HG03520 (cell line): ENCODE measurements around the gene NCKAP1.
A peak's percentile ranks its signal among the peaks of the same experiment; 100 is the strongest.

Experiments used
- ATAC-seq: cut with Tn5 transposase; IDR thresholded peaks from one replicate; pipeline ENCODE4 v1.9.1; 2021; ENCODE audit warnings: mild to moderate bottlenecking, moderate library complexity; ENCODE audit not compliant: unreplicated experiment

NCKAP1 gene

DNA sequence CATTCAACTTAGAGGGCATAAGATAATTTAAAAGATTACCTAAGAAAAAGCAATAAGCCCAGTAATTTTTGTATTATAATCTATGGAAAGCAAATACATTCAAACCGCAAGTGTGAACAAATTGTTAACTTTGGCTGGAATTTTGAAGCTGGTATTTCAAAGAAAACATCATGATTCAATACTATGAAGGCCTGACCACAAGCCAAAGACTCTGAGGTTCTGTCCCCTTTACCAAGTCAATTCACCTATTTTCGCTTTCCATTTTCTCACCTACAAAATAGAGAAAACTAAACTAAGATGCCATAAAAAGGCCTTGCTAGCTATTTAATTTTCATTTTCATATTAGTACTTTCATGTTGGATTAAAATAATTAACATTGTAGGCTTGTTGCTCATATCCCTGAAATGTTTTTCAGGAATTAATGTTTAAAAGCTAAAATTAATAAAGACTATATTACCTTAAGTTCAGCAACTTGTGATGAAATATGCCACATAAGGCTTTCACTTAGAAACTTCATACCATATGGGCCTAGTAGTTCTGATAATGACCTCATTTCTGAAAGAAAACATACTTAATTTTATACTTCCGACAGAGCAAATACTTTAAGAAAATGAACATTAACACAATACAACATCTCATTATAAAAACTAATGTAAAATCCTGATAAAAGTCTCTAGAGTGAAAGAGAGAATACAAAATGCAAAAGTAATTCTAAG lies 86.2 kb downstream of the NCKAP1 start:
- no peak for ATAC-seq

DNA sequence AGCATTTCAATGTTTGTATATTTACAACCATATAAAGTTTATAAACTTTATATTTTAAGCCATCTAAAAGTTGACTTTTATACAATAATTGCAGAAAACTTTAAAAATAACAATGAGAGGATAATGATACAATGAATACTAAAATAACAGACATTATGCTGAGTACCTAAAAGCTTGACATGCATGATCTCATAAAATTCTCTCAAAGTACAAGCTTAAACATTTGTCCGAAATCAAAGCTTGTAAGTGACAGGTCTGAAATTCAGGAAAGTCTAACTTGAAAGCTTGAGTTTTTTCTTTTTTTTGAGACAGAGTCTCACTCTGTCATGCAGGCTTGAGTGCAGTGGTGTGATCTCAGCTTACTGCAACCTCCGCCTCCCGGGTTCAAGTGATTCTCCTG lies 87.7 kb downstream of the NCKAP1 start:
- ATAC-seq = no peak

DNA sequence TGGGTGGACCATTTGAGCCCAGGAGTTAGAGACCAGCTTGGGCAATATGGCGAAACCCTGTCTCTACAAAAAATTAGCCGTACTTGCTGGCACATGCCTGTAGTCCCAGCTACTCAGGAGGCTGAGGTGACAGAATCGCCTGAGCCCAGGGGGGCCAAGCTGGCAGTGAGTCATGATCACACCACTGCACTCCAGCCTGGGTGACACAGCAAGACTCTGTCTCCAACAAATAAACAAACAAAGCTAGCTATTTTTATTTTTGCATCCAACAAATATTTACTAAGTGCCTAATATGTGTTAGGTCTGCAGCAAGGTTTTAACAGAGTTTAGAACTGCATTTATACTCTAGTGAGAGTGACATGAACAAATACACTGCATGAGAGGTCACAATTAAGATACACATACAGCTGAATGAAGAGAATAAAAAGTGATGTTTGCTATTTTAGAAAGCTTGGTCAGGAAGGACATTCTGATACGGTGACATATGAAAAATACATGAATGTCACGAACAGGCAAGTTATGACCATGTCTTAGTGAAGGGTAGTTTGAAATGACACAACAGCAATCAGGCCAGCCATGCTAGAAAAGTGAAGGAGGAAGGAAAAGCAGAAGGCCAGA lies 88.6 kb downstream of the NCKAP1 start:
- no peak for ATAC-seq

DNA sequence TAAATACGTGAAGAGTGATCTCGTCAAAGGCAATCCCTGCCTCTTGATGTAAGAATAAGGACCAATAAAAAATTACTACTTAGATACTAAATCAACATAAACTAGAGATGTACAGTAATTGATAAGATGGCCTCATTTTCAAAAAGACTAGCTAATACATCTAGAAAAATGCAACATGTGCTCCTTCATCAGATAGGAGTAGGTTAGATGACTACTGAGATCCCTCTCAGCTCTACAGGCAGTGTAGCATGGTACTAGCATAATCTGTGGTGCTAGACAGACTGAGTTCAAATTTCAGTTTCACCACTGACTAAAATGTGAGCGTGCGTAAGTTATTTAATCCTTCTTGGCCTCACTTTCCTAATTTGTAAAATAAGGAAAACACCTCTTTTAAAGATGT lies 89.2 kb downstream of the NCKAP1 start:
- ATAC-seq = no peak

DNA sequence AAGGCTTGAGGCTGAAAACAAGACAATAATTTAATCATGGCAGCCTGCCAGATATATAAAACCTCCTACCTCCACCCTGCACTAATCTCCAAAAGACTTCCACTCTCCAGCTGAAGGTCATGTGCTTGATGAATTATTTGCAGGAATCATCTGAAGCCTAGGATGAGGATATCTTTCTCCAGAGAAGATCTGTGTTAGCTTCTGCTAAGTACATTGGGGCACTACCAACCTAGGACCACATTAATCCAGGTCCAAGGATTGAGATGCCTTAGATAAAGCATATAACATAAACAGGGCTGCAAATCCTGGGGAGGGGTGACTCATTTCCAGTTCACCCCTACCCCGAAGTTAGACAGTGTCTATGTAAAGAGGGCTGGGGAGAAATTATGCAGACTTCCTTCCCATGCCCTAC lies 91.3 kb downstream of the NCKAP1 start:
- no peak for ATAC-seq

DNA sequence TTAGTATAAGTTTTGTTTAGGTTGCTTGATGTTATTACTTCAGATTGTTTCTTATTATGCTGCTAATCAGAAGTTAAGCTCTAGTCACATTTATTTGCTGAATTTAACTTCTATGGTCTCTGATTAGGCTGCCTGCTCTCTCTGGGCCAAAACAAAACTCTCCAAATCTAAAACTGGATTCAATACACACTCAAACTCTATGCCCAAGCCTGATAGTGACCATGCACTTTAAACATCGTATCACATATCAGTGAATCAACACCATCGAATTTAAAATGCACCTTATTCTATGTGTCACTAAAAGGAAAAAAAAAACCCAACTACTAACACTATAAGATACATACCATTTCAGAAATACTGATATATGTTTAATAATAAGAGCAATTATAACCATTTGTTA lies 94.9 kb downstream of the NCKAP1 start:
- ATAC-seq = no peak

DNA sequence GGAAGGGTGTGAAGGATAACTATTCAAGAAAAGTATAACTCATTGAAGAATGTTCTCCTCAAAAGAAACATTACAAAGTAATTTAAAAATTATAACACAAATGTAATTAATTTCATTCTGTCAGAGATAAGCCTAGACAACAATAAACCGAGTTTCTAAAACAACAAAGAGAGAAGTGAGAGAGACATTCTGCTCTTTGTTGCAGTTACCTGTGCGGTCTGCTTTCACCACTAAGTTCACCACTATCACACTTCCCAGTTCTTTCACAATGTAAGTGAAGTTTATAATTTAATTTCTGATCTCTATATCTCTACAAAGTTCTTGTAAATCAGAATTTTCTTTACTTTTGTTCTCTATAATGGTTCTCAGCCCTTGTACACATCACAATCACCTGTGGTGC lies 95.5 kb downstream of the NCKAP1 start:
- no peak for ATAC-seq

DNA sequence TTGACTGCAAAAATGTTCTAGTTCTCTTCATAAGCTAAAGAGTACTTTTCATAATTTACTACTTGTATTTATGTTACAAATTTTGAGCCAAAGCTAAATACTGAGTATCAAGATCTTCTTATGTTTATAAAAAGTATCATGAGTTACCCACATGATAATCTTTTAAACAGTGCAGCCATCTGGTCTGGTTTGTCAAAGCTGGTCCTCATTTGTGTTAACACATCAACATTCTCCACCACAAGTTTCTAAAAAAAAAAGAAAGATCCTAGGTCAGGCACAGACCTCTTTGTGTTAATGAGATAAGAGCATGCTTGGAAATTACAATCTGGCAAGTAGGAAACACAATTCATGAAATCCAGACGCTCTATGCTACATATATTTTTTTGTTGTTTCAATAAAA lies 96.3 kb downstream of the NCKAP1 start:
- no peak for ATAC-seq

DNA sequence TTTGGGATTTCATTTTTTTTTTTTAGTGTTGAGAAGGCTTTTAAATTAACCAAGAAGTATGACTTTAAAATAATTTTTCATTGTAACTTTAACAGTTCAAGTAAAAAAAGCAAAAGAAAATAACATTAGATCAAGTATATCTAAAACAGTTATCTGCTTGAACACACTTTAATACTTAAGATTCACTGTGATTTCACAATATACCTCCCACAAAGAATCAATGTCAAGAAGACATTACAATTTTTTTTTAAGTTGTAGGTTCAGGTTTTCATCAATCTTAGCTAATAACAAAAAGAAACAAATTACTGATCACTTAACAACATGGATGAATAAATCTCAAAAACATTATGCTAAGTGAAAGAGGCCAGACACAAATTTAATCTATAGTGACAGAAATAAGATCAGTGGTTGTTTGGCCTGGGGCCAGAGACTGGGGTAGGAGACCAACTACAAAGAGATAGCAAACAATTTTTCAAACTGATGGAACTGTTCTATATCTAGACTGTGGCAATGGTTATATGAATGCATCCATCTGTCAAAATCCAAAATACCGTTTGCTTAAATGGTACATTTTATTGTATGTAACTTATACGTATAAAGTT lies 97.0 kb downstream of the NCKAP1 start:
- ATAC-seq = no peak

DNA sequence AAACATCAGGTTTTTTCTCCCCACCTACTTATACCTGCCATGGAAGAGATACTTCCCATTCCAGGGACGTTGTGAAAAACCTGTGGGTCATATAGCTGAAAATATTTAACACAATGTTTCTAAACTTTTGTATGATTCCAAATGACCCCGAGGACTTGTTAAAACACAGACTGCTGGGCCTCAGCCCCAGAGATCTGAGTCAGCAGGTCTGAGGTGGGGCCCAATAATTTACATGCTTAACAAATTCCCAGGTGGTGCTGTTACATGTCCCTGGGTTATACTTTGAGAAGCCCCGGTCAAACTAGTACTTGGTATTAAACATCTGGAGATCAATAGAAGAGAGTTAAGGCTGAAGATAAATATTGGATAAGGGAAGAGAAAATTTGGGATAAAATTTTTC lies 100.4 kb downstream of the NCKAP1 start:
- no peak for ATAC-seq

DNA sequence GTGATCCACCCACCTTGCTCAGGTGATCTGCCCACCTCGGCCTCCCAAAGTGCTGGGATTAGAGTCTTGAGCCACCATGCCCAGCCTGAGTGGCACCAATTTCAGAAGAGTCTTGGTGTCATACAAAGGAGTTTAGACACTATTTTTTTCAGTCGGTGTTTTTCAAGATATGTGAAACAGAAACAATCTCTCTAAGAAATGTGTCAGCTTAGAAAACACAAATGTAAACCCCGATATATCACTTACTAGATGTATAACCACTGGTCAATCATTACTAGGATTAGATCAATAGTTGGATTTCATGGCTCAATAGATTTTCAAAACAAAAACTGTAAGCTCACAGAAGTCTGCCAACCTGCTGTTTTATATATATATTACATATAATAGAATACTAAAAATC lies 104.6 kb downstream of the NCKAP1 start:
- ATAC-seq = peak; percentile 61

DNA sequence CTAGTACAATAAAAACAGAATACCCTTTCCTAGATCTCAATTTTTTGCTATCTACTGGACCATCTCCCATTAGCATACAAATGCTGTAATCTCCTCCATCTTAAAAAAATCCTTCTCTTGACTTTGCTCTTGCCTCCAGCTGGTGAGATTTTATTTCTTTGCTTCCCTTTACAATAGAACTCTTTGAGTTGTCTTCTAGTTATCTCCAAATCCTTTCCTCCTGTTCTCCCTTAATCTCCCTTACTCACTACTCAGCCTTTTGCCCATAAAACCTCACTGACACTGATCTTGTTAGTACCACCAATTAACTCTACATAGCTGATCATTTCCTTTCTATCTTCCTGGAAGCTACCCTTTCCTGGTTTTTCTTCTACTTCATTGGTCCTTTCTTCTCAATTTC lies 108.3 kb downstream of the NCKAP1 start:
- no peak for ATAC-seq

DNA sequence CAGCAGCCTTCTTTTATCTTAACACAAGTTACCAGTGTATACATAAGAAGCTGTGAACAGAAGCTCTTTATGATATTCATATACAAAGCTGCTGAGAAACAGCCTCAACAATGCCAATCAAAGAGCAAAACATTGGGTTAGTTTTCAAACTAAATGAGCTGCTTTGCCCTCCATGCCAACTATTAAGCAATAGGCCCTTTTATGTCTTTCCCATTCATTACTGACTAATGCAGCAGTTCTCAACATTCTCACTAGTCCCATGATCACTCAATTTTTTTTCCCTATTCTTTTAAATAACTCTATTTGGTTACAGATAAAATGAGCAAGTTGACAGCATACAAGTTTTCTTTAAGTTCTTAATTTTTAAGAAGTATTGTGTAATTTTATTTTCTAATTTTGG lies 114.0 kb downstream of the NCKAP1 start:
- ATAC-seq = no peak

DNA sequence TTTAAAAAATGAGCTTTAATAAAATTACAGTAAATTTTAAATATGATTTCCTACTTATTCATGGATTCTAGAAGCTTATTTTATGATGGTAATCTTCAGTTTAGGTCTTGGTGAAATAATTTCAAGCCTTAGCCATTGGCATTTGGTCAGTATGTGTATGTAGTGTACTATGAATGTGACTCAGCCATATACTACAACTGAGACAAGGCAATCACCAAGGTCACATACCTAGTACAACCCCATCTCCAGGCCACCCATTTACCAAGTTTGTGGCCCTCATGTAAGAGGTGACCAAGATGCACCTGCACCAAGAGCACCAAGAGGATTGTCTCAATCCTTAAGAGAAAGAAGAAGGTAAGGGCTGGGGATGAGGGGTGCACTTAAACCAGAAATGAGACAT lies 117.0 kb downstream of the NCKAP1 start:
- ATAC-seq = peak; percentile 59

DNA sequence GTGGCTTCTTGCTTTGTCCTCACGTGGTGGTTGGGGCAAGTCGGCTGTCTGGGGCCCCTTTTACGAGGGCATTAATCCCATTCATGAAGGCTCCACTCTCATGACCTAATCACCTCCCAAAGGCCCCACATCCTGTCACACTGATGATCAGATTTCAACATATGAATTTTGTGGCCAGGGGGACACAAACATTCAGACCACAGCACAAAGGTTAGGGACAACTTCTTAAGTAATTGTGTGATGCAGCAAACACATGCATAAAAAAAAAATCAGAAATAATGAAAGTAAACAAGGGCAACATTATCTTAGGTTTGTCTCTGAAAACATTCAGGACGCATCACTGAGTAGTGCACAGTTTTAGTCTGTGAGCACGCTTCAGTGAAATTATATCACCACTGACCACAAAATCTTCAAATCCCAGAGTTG lies 117.6 kb downstream of the NCKAP1 start:
- ATAC-seq = peak; percentile 59

DNA sequence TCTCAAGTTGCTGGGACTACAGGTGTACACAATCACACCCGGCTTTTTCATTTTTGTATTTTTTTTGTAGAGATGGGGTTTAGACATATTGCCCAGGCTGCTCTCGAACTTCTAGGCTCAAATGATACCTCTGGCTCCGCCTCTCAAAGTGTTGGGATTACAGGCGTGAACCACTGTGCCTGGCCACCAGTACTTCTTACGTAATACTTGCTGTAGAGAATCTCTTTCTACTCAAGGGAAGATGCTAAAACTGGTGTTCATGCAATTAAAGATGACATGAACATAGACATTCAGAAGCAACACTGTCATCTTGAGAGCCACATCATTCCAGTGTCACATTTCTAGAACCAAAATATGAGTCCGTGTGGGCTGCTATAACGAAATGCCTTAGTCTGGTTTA lies 118.2 kb downstream of the NCKAP1 start:
- no peak for ATAC-seq

DNA sequence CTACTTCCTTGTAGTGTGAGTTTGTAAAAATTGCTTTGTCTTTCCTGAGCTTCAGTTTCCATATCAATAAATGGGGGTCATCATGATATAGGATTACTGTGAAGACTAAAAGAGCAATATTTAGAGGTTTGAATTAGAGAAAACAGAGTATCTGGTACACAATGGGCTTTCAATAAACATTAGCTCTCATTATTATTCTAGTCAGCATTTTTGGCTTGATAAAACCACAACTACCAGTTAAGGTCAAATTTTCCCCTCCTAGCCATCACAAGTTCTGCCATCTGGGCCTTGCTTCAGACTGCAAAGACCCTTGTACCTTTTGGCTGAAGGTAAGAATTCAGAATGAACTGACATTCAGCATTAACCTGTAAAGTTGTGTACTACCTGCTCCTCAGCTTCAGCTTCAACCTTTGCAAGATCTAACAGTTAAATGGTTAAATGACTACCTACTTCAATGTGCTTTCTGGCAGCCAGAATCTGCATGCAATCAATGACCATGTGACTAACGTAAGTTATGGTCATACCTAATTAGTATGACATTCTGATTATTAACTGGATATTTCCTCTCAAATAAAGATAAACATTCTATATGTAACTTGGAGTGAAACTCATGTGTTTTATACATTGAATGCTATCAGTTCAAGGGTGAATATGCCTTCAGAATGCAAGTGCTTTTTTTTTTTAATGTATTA lies 119.2 kb downstream of the NCKAP1 start:
- ATAC-seq = no peak

DNA sequence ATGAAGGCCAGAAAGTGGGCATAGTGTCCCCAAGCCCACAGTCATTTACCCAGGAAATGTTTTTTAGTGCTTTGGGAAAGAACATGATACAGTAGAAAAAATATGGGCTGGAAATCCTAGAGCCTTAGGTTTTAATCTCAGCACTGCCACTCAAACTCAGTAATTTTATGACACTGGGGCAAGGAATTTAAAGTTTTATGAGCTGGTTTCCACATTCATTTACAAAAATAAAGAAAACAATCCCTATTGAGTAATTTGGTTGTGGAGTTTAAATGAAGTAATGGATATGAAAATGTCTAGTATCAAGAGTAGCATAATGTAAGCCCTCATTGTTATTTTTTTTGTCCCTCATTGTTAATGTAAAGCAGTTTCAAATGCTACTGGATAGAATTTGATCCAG lies 120.3 kb downstream of the NCKAP1 start:
- no peak for ATAC-seq

DNA sequence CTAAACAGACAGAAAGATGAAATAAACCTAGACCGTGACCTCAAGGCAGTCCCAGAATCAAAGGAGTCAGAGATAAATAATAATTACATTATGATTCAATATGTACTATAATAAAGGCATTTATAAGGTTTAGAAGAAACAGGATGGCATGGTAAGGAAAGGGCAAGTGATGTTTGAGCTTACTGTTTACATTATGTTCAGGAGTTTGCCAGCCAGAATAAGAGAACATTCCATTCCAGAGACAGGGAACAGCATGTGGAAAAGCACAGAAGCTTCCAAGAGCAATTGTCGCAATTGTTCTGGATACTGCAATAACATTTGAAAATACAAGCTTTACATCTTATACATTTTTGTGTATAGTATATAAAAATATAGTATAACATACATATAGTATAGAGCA lies 121.8 kb downstream of the NCKAP1 start:
- no peak for ATAC-seq

DNA sequence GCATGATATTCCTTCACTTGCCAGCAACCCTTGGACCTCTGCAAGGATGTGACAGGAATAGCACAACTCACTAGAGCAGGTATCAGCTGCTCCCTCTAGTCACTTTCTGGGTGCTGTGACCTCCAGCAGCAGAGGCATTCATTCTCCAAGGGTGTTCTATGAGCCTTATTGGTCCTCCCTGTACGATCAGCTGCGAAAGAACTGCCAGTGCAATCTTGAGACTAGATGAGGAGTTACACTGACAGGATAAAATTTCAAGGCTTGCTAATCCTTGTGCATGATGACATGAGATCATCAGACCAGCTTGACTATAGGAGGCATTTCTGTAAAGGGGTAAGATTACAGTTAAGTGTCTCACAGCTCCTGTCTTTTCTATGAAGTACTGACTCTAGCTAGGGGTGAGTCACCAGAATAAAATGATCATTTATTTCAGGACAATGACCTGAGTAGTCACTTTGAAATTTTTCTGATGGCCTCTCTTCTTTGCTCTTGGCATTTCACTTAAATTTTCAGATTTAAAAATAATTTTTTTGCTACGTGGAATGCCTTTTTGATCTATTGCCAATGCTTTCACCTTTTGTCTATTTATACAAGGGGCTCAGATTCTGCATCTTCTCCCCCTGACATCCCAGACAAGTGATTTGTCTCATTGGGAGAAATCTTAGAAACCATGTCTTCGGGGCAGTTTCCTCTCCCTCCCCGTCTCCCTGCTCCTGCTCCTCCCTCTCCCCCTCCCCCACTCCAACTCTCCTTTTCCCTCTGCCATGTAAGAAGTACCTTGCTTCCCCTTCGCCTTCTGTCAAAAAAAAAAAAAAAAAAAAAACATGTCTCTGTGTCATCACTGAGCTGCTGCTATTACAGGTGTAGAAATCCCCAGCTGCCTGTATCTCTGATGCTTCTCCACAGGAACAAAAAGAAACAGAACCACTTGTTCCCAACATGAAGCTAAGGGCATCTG lies 122.6 kb downstream of the NCKAP1 start:
- no peak for ATAC-seq

DNA sequence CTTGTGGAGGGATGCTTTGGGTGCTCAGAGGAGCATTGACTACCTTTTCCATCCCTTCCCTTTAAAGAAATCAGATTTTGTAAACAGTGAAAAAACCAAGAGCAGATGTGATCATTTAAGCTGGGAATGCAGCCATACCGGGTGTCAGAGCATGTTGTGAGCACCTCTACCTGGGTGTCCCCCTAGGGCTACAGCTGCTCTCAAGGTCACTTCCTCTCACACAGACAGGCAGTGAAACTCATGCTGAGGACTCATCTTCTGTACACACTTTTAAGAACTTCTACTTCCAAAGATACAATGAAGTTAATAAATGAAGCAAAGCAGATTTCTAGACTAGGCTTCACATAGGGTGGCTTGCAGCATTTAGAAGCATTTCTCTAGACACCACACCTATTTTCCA lies 123.4 kb downstream of the NCKAP1 start:
- no peak for ATAC-seq
